Neural crest cell (in vitro differentiated cells): ENCODE results near the gene TTC17. TPM values are rescaled to one million over a fixed set of nuclear protein-coding genes. Genes with fewer than 3 reads are reported as not detected.

Experiments
- DNase-seq: peaks from one replicate; pipeline ENCODE4 v3.0.0; 2021; ENCODE audit warnings: low read depth, mixed read lengths, low spot score
- H3K27ac Mint-ChIP-seq: one replicate; pipeline ENCODE4 v1.8.0; 2021; ENCODE audit warnings: mild to moderate bottlenecking, mixed read lengths; ENCODE audit not compliant: unreplicated experiment
- H3K27me3 Mint-ChIP-seq: 2 replicates; pipeline ENCODE4 v1.8.0; 2021; ENCODE audit warnings: low read depth, mild to moderate bottlenecking, mixed read lengths
- H3K36me3 Mint-ChIP-seq: 2 replicates; pipeline ENCODE4 v1.8.0; 2021; ENCODE audit warnings: low read depth, mild to moderate bottlenecking, mixed read lengths
- H3K4me1 Mint-ChIP-seq: 2 replicates; pipeline ENCODE4 v1.8.0; 2021; ENCODE audit warnings: mixed read lengths
- H3K4me3 Mint-ChIP-seq: one replicate; pipeline ENCODE4 v1.8.0; 2021; ENCODE audit warnings: mild to moderate bottlenecking, mixed read lengths
- H3K9me3 Mint-ChIP-seq: 2 replicates; pipeline ENCODE4 v1.8.0; 2021; ENCODE audit warnings: mixed read lengths
- CTCF ChIP-seq: fragments of 200-600 bp; sonication (generic); conservative IDR thresholded peaks from 2 replicates; pipeline ENCODE4 v1.5.0; 2021; ENCODE audit warnings: antibody characterized with exemption, mild to moderate bottlenecking
- total RNA-seq: library from RNA; stranded (reverse); gene quantifications from 2 replicates; pipeline ENCODE4 v1.2.1, GENCODE V29; 2021

TTC17 gene
- total RNA-seq, 1 donor from 2014 or later = 74.3 TPM

DNA sequence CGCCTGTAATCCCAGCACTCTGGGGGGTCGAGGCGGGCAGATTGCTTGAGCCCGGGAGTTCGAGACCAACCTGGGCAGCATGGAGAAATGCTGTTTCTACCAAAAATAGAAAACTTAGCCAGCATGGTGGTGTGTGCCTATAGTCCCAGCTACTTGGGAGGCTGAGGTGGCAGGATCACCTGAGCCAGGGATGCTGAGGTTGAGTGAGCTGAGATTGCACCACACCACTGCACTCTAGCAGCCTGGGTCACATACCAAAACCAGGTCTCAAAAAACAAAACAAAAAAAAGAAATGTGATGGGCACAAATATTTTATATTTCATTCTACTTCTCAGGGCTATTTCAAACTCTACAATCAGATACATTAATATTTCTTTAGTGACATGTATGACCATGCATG, 25.7 kb downstream of the TTC17 start:
- H3K27ac Mint-ChIP-seq = no peak overlapping the region
- no peak for TF ChIP-seq CTCF
- peaks cover 7% of the 10 kb centered on the region for H3K36me3 Mint-ChIP-seq
- no peaks in the 10 kb centered on the region for H3K4me1 Mint-ChIP-seq
- no peaks in the 10 kb centered on the region for H3K27me3 Mint-ChIP-seq
- no peaks in the 10 kb centered on the region for H3K9me3 Mint-ChIP-seq
- H3K4me3 Mint-ChIP-seq = no peak overlapping the region
- DNase-seq = no peak

GRCh38 chr11:43392713-43393112, 34.0 kb downstream of the TTC17 start:
- Mint-ChIP-seq H3K4me3 (no peak overlapping the region), H3K9me3 (no peaks in the 10 kb centered on the region), H3K36me3 (peaks cover 19% of the 10 kb centered on the region), H3K27me3 (no peaks in the 10 kb centered on the region), H3K27ac (no peak overlapping the region), H3K4me1 (no peaks in the 10 kb centered on the region)
- no peak for DNase-seq
- TF ChIP-seq CTCF = no peak

DNA sequence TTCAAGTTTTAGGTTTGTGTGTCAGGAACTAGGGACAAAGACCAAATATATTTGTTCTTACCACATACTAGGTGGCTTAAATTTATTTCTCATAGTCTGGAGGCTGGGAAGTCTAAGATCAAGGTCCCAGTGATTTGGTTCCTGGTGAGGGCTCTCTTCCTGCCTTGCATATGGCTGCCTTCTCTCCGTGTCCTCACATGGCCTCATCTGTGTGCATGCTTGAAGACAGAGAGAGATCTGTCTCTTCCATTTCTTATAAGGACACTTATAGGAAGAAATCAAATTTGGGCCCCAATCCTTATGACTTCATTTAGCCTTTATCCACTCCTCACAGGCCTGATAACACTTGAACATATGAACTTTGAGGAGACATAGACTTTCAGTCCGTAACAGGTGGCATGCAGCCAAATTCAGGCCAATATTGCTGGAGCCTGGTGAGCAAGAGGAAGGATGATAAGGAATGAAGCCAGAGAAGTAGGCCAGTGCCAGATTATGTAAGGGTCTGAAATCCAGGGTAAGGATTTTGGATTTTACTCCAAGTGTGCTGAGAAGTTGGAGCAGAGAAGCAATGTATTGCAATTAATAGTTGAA, 35.1 kb downstream of the TTC17 start:
- Mint-ChIP-seq H3K4me1 (no peaks in the 10 kb centered on the region), H3K4me3 (no peak overlapping the region), H3K36me3 (peaks cover 20% of the 10 kb centered on the region), H3K27ac (no peak overlapping the region), H3K9me3 (no peaks in the 10 kb centered on the region), H3K27me3 (no peaks in the 10 kb centered on the region)
- no peak for TF ChIP-seq CTCF
- no peak for DNase-seq

GRCh38 chr11:43396617-43397016, 37.9 kb downstream of the TTC17 start:
- no peaks in the 10 kb centered on the region for H3K4me1 Mint-ChIP-seq
- no peaks in the 10 kb centered on the region for H3K27me3 Mint-ChIP-seq
- H3K27ac Mint-ChIP-seq = no peak overlapping the region
- H3K36me3 Mint-ChIP-seq = peaks cover 20% of the 10 kb centered on the region
- no peaks in the 10 kb centered on the region for H3K9me3 Mint-ChIP-seq
- DNase-seq = no peak
- no peak overlapping the region for H3K4me3 Mint-ChIP-seq
- TF ChIP-seq CTCF = no peak

DNA sequence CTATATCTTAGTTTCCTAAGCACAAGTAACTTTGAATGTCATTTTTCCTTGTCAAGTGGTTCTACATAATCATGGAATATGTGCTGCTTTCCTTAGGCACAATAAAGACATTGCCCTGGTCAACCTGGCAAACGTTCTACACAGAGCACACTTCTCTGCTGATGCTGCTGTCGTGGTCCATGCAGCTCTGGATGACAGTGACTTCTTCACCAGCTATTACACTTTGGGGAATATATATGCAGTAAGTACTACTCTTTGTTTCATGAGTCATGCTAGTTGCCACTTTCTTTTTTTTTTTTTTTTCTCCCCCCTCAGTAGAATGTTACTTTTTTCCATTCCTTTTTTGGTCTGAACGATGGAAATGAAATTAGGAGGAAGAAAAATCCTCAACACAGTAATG, 38.5 kb downstream of the TTC17 start:
- H3K4me1 Mint-ChIP-seq = no peaks in the 10 kb centered on the region
- no peak overlapping the region for H3K27ac Mint-ChIP-seq
- DNase-seq = no peak
- no peak for TF ChIP-seq CTCF
- no peaks in the 10 kb centered on the region for H3K27me3 Mint-ChIP-seq
- peaks cover 22% of the 10 kb centered on the region for H3K36me3 Mint-ChIP-seq
- no peak overlapping the region for H3K4me3 Mint-ChIP-seq
- H3K9me3 Mint-ChIP-seq = no peaks in the 10 kb centered on the region
